Heart right ventricle (tissue), 16 donors: Measurements from ENCODE around the gene COMMD1. TPM values are rescaled to one million over a fixed set of nuclear protein-coding genes. Genes with fewer than 3 reads are reported as not detected.
A peak's percentile ranks its signal among the peaks of the same experiment; 100 is the strongest.

ENCODE experiments used
- ATAC-seq, 8 donors: fragments of 200-7000 bp; cut with Tn5 transposase; one replicate each; pipeline ENCODE4 v1.9.1; 2020; ENCODE audit warnings: mild to moderate bottlenecking in 8 of 8, moderate library complexity in 8 of 8, moderate number of reproducible peaks in 1 of 8
- DNase-seq, 2 donors: peaks; one replicate each; pipeline ENCODE4 v3.0.0-alpha.2; 2020
- H3K27ac ChIP-seq, 10 donors: fragments of 200-600 bp; sonication (generic) in 2 of 10; one replicate each; pipeline versions ENCODE4 v1.5.0 to v1.8.0; 2020 to 2022; ENCODE audit warnings: mild to moderate bottlenecking in 3 of 10
- H3K27me3 ChIP-seq, 7 donors: fragments of 200-600 bp; one replicate each; pipeline ENCODE4 v1.8.0; 2021 to 2022; ENCODE audit warnings: mild to moderate bottlenecking in 2 of 7
- H3K36me3 ChIP-seq, 9 donors: fragments of 200-600 bp; sonication (generic) in 1 of 9; one replicate each; pipeline versions ENCODE4 v1.5.0 to v1.8.0; 2020 to 2022; ENCODE audit warnings: mild to moderate bottlenecking in 2 of 9
- H3K4me1 ChIP-seq, 9 donors: fragments of 200-600 bp; sonication (generic) in 1 of 9; one replicate each; pipeline versions ENCODE4 v1.5.0 to v1.8.0; 2020 to 2022; ENCODE audit warnings: mild to moderate bottlenecking in 4 of 9
- H3K4me3 ChIP-seq, 10 donors: fragments of 200-600 bp; sonication (generic) in 2 of 10; one replicate each; pipeline versions ENCODE4 v1.5.0 to v1.8.0; 2020 to 2022; ENCODE audit warnings: mild to moderate bottlenecking in 7 of 10, moderate library complexity in 2 of 10
- H3K9me3 ChIP-seq, 11 donors: fragments of 200-600 bp in 10 of 11; sonication (generic) in 2 of 11; one replicate each; pipeline versions ENCODE4 v1.5.0 to v1.8.0; 2013 to 2022; ENCODE audit warnings: mild to moderate bottlenecking in 2 of 11, control low read depth in 1 of 11, moderate library complexity in 1 of 11
- CTCF ChIP-seq, 9 donors: fragments of 200-600 bp; sonication (generic) in 2 of 9; IDR thresholded peaks; one replicate each; pipeline versions ENCODE4 v1.5.0 to v1.8.0; 2021 to 2022; ENCODE audit warnings: antibody characterized with exemption in 9 of 9, mild to moderate bottlenecking in 5 of 9, moderate library complexity in 1 of 9
- WGBS, 2 donors: extraction: QIAGEN DNeasy Blood & Tissue Kit; methylation state at CpG; one replicate each; pipeline ENCODE4 v1.1.7; 2013; ENCODE audit warnings: inconsistent platforms in 1 of 2; 5-methylcytosine and 5-hydroxymethylcytosine counted together
- intact Hi-C, 10 donors: fragments of 100-400 bp; cut with DNase I; formaldehyde crosslinking; loops; one replicate each; pipeline versions ENCODE4 v1.11.1 to v1.14.2; 2022
- polyA plus RNA-seq, 2 donors: library from polyadenylated mRNA; stranded (reverse); fragments of 200-250 nt; gene quantifications; one replicate each; pipeline ENCODE4 v1.2.3, GENCODE V29; 2013
- total RNA-seq, 10 donors: library from RNA; stranded (reverse); fragmentation: NEBNext Ultra II Directional in 3 of 10; extraction: Animal tissue kit (Norgen Biotek cat#: 25700) in 3 of 10; gene quantifications; one replicate each; pipeline versions ENCODE4 v1.2.1 to v1.2.4, GENCODE V29; 2021 to 2023
- donor health status: Arrhythmogenic right ventricular cardiomyopathy.
- donor health status: ischemic (EF 13 %, LVEDD 7.1; RV severe dilation, severe dysfunction).
- donor health status: healthy with polysubstance abuse.
- donor health status: DM: no; HTN: yes; CAD: no.
- donor health status: DM: no; HTN: no; CAD: no.
- donor health status: ischemic (EF 25% LVEDD 6.9; RV normal size, moderate dysfunction).
- donor health status: ischemic (EF 25% LVEDD 5.7; RV mildly dilated, moderate dysfunction).
- donor health status: healthy.
- donor health status: DM: yes; HTN: yes; CAD: no.
- donor health status: Ischemic cardiomyopathy.
- donor health status: ischemic (EF 35%, LVEDD 5.7; RV mildly dilated, moderate dysfunction).
- donor health status: nonischemic (EF 11% LVEDD 7.7; RV severe dilation, severe dysfunction).
- donor health status: DM: yes; HTN: yes; CAD: no.
- donor health status: PGD.
- donor health status: ischemic (EF 29% LVEDD 5.4; RV normal size, mild dysfunction).
- donor health status: nonischemic (EF 23%, LVEDD 6.1; RV moderate dilation, normal function).

The COMMD1 gene
- total and polyA plus RNA-seq, 12 donors, result 51.1 to 90.2 (median 64.4) TPM

- DNase-seq (no peak), ATAC-seq (no peak)
- Histone ChIP-seq H3K36me3 (peaks cover 0 to 12% (median 0%) of the 10 kb centered on the region in 9 donors), H3K27ac (peak overlapping the region in 5 of 10 donors; percentile 13 to 45 (median 42)), H3K4me3 (no peak overlapping the region), H3K27me3 (no peaks in the 10 kb centered on the region), H3K4me1 (peaks cover 0 to 40% (median 14%) of the 10 kb centered on the region in 9 donors), H3K9me3 (no peaks in the 10 kb centered on the region)
- TF ChIP-seq CTCF (IDR thresholded peaks at IDR 0.05), result no peak
- 73 to 76% methylated on average over 15 of the region's 15 CpGs for WGBS, 2 donors
- intact Hi-C loops, result loop anchor here in 4 of 10 donors (5.0 to 10.0 kb wide), 4 partner anchors 42 to 272 kb away; partner anchors contain the start of gene B3GNT2 (in 1 of the 4)
These were observed 19.6 kb downstream of the COMMD1 start for GRCh38 chr2:61924895-61925663.

DNA sequence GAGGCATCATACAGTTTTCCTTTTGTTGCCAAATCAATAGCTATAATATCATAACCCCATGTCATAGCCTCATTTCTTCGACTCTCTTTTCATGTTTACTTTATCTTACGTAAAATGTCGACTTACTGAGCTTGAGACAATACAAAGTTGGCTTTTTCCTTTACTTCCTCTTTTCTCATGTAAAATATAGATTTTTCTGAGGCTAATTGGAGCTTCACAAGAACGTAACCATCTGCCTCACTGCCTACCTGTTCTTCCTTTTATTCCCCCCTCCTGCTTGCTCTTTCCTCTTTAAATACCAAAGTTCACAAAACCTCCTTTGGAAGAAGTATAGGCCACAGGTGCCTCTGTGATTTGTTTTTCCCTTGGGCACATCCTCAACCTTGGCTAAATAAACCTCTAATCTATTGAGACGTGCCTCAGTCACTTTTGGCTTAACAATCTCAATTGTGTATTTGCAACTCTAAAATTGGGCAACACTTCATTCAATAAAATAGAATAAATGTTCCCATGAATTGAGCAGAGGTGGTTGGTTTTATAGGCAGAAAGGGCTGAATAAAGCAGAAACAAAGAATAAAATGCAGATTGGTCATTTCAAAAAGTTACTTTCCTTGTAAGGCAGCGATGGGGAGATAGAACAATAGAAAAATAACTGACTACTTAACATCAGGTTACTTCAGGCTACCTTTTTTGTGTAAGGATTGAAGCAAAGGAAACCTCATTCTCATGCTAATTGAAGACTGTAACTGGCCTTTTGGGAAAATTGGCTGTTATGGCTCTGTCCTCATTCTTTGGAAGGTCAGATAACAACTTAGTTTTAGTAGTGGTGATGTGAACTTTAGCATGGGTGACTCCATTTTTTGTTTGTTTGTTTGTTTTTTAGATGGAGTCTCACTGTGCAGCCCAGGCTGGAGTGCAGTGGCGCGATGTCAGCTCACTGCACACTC is 21.3 kb downstream of the COMMD1 start:
- no peak overlapping the region for H3K4me3 ChIP-seq
- no peak for ATAC-seq
- 88 to 90% methylated on average over 8 of the region's 8 CpGs for WGBS, 2 donors
- peaks cover 0 to 12% (median 0%) of the 10 kb centered on the region in 9 donors for H3K36me3 ChIP-seq
- intact Hi-C loops, result loop anchor here in 3 of 10 donors (5.0 to 10.0 kb wide), 3 partner anchors 40 to 68 kb away; no protein-coding TSS in a partner anchor
- H3K9me3 ChIP-seq, result no peaks in the 10 kb centered on the region
- no peak for TF ChIP-seq CTCF (IDR thresholded peaks at IDR 0.05)
- H3K27ac ChIP-seq, result no peak overlapping the region
- no peak for DNase-seq
- peaks cover 0 to 30% (median 9%) of the 10 kb centered on the region in 9 donors for H3K4me1 ChIP-seq
- no peaks in the 10 kb centered on the region for H3K27me3 ChIP-seq

DNA sequence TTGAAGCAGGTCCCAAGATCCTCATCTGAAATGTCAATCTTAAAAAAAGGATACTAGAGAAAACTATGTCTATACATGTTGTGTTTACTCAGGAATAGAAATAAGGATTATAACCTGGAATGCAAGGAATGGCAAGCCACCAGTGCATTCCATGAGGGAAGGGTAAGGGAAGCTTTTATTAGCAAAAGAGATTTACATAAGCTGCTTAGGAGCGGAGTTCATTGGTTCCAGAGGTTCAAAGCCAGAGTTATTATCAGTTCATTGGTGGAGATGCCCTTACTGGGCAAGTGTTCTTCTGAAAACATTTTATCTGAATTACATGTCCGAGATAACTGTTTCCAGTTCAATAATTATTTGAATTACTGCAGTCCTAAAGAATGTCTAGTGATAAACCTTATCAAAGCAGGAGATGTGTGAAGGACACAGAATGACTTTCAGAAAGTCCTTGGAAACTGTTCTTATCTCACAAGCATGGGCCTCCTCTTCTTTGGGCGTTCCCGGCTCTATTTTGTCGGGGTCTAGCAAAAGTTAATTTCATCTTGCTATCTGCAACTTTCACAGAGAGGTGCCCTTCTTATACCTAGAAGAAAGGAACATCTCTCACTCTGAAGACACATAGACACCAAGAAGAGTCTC is 23.5 kb downstream of the COMMD1 start:
- peaks cover 0 to 17% (median 5%) of the 10 kb centered on the region in 9 donors for H3K4me1 ChIP-seq
- ATAC-seq (peak in 5 of 8 donors; percentile 63 to 86 (median 80)), DNase-seq (no peak)
- H3K27me3 ChIP-seq, result no peaks in the 10 kb centered on the region
- H3K4me3 ChIP-seq, result no peak overlapping the region
- 43 to 56% methylated on average over 5 of the region's 5 CpGs for WGBS, 2 donors
- intact Hi-C loops, result loop anchor here in 3 of 10 donors (5.0 to 10.0 kb wide), 3 partner anchors 38 to 66 kb away; no protein-coding TSS in a partner anchor
- no peak for TF ChIP-seq CTCF (IDR thresholded peaks at IDR 0.05)
- H3K27ac ChIP-seq, result peak overlapping the region in 6 of 10 donors; percentile 10 to 81 (median 71)
- peaks cover 0 to 18% (median 6%) of the 10 kb centered on the region in 11 donors for H3K9me3 ChIP-seq
- peaks cover 0 to 14% (median 0%) of the 10 kb centered on the region in 9 donors for H3K36me3 ChIP-seq
